GM12878 (cell line): Measurements from ENCODE around the gene TOP2A. TPM values are rescaled to one million over a fixed set of nuclear protein-coding genes. Genes with fewer than 3 reads are reported as not detected.

Source experiments
- ATAC-seq: fragments of 200-7000 bp; cut with Tn5 transposase; 3 replicates; pipeline ENCODE4 v1.9.1; 2020; ENCODE audit warnings: mild to moderate bottlenecking, moderate library complexity
- BruUV-seq: library from RNA; stranded (reverse); fragments of 400-500 nt; replicated peaks from 2 replicates; lab custom pipeline; 2021; lab: Mats Ljungman, UMichigan
- CTCF ChIA-PET: fragments of 300-600 bp; sonication (Branson Sonifier 250); formaldehyde crosslinking; extraction: SDS; loops from one replicate; lab custom pipeline; 2021; ENCODE audit warnings: inconsistent platforms; lab: Yijun Ruan, JAX
- POLR2A ChIA-PET: fragments of 350-600 bp; formaldehyde crosslinking; extraction: SDS; loops from one replicate; lab custom pipeline; 2021; ENCODE audit warnings: inconsistent platforms; lab: Charles Lee
- RAD21 ChIA-PET: fragments of 300-600 bp; sonication (Branson Sonifier 250); formaldehyde crosslinking; loops from one replicate; lab custom pipeline; 2023; ENCODE audit warnings: antibody characterized with exemption; ENCODE audit not compliant: unreplicated experiment; lab: Charles Lee
- SMC1A ChIA-PET: fragments of 300-600 bp; sonication (Branson Sonifier 250); formaldehyde crosslinking; loops from one replicate; lab custom pipeline; 2023; ENCODE audit not compliant: unreplicated experiment, uncharacterized antibody; lab: Charles Lee
- DNase-seq: peaks from one replicate; pipeline ENCODE4 v3.0.0-alpha.2; 2011; ENCODE audit warnings: low read depth, low spot score
- FAIRE-seq: peaks from 3 replicates; lab custom pipeline; 2011; peaks lifted over from hg19 to GRCh38; lab: Jason Lieb, UNC
- H2AFZ ChIP-seq: 2 replicates; pipeline ENCODE4 v1.6.0; 2011; ENCODE audit warnings: low read depth, low read length, control low read depth; ENCODE audit not compliant: control insufficient read depth
- H3K27ac ChIP-seq: 2 replicates; pipeline ENCODE4 v1.5.1; 2011; ENCODE audit warnings: control low read depth; ENCODE audit not compliant: control insufficient read depth, insufficient read depth
- H3K27me3 ChIP-seq, 2 experiments: replicated peaks in 1 of 2; 2 replicates each; pipeline versions ENCODE4 v1.6.0 to v1.6.1; 2011; ENCODE audit warnings: low read length in 1 of 2; ENCODE audit not compliant: control insufficient read depth in 2 of 2, insufficient read depth in 2 of 2
- H3K36me3 ChIP-seq, 2 experiments: 2 replicates each; pipeline ENCODE4 v1.5.1; 2011; ENCODE audit warnings: low read length in 1 of 2; ENCODE audit not compliant: control insufficient read depth in 2 of 2, insufficient read depth in 2 of 2
- H3K4me1 ChIP-seq: 2 replicates; pipeline ENCODE4 v1.6.1; 2011; ENCODE audit warnings: mild to moderate bottlenecking, low read length, moderate library complexity, mixed read lengths; ENCODE audit not compliant: control insufficient read depth, insufficient read depth
- H3K4me2 ChIP-seq: 2 replicates; pipeline ENCODE4 v1.6.0; 2011; ENCODE audit warnings: control low read depth; ENCODE audit not compliant: control insufficient read depth, insufficient read depth
- H3K4me3 ChIP-seq: fragments of 200-600 bp; sonication (generic); 2 replicates; pipeline ENCODE4 v1.5.1; 2016
- H3K79me2 ChIP-seq: 2 replicates; pipeline ENCODE4 v1.6.0; 2011; ENCODE audit warnings: low read length; ENCODE audit not compliant: control insufficient read depth, insufficient read depth
- H3K9ac ChIP-seq: 2 replicates; pipeline ENCODE4 v1.8.0; 2011; ENCODE audit warnings: low read length, control low read depth, mixed read lengths; ENCODE audit not compliant: control insufficient read depth, insufficient read depth
- H3K9me3 ChIP-seq: replicated peaks from 3 replicates; pipeline ENCODE4 v1.5.1; 2011; ENCODE audit warnings: mild to moderate bottlenecking, low read length; ENCODE audit not compliant: control insufficient read depth, insufficient read depth
- H4K20me1 ChIP-seq: 2 replicates; pipeline ENCODE4 v1.6.0; 2011; ENCODE audit not compliant: control insufficient read depth, insufficient read depth
- JUNB ChIP-seq: IDR thresholded peaks from 2 replicates; pipeline ENCODE4 v1.6.1; 2016; ENCODE audit warnings: antibody characterized with exemption, mild to moderate bottlenecking
- MEF2B ChIP-seq: fragments of 450-650 bp; IDR thresholded peaks from 2 replicates; pipeline ENCODE4 v1.6.1; 2018; ENCODE audit warnings: mild to moderate bottlenecking, moderate library complexity; ENCODE audit not compliant: partially characterized antibody, poor library complexity, severe bottlenecking
- NRF1 ChIP-seq: conservative IDR thresholded peaks from 2 replicates; pipeline ENCODE4 v1.6.1; 2011; ENCODE audit warnings: mild to moderate bottlenecking, low read depth, low read length, improper control_type of control experiment
- SIN3A ChIP-seq: IDR thresholded peaks from 2 replicates; pipeline ENCODE4 v1.6.1; 2012; ENCODE audit warnings: low read depth, low read length, improper control_type of control experiment
- SUPT20H ChIP-seq: IDR thresholded peaks from 2 replicates; pipeline ENCODE4 v1.6.1; 2011; ENCODE audit warnings: low read depth, mild to moderate bottlenecking, low read length, moderate library complexity, borderline replicate concordance; ENCODE audit not compliant: control insufficient read depth
- SUZ12 ChIP-seq: fragments of 200-600 bp; sonication (generic); IDR thresholded peaks from one replicate; pipeline ENCODE4 v1.6.1; 2018; ENCODE audit warnings: antibody characterized with exemption, mild to moderate bottlenecking; ENCODE audit not compliant: unreplicated experiment
- ZNF217 ChIP-seq: fragments of 450-650 bp; IDR thresholded peaks from 2 replicates; pipeline ENCODE4 v1.6.1; 2017; ENCODE audit warnings: antibody characterized with exemption, mild to moderate bottlenecking
- WGBS: methylation state at CpG from one replicate; pipeline ENCODE4 v1.1.6; 2016; ENCODE audit warnings: low lambda C conversion rate; ENCODE audit not compliant: insufficient replicate concordance, insufficient coverage; ENCODE audit errors: missing lambda C conversion rate; 5-methylcytosine and 5-hydroxymethylcytosine counted together
- in situ Hi-C: fragments of 300-500 bp; cut with MboI; formaldehyde crosslinking; loops from 9 replicates; pipeline ENCODE4 v1.14.3; 2018; ENCODE audit warnings: mixed read lengths
- intact Hi-C: fragments of 100-400 bp; cut with micrococcal nuclease; formaldehyde crosslinking; loops from one replicate; pipeline ENCODE4 v1.14.2; 2022; ENCODE audit not compliant: unreplicated experiment
- polyA plus RNA-seq, 11 experiments: library from polyadenylated mRNA; depleted of rRNA in 4 of 11; unstranded in 6 of 11; stranded (reverse) in 5 of 11; fragments of >200 nt; fragmentation: Nextera tagmentation in 4 of 11; fragmentation: Illumina TruSeq in 1 of 11; extraction: Ambion mirVana in 4 of 11; extraction: Trizol in 1 of 11; gene quantifications; 1 replicate in 1 of 11; 2 replicates in 10 of 11; pipeline versions ENCODE4 v1.2.1 to v1.2.3, GENCODE V29; 2011 to 2016; ENCODE audit warnings: inconsistent platforms in 2 of 11, missing spikeins in 2 of 11, low read depth in 1 of 11
- total RNA-seq, 4 experiments: library from RNA; depleted of rRNA in 3 of 4; stranded (reverse); fragments of >200 nt in 3 of 4; fragmentation: Illumina TruSeq in 1 of 4; extraction: Trizol in 1 of 4; gene quantifications; 2 replicates each; pipeline versions ENCODE4 v1.2.1 to v1.2.3, GENCODE V29; 2013 to 2021

TOP2A gene
- total and polyA plus RNA-seq, 10 of the 15 experiments (the other 5 are each of a cell fraction or from before 2014, with no cell fraction given), result 117 to 275 (median 232) TPM

GRCh38 chr17:40431231-40431602, 13.5 kb upstream of the TOP2A start:
- intact Hi-C loops, result no loop called here
- H4K20me1 ChIP-seq, result no peaks in the 10 kb centered on the region
- POLR2A ChIA-PET, result interaction anchor here (1.3 kb wide), 1 partner anchor 13 kb away, joined by 4 read pairs; the partner anchor contains the start of gene TOP2A
- no peak overlapping the region for H3K4me3 ChIP-seq
- H3K27ac ChIP-seq, result no peak overlapping the region
- CTCF ChIA-PET, result interaction anchor here (0.5 to 1.4 kb wide), 4 partner anchors 15 to 171 kb away, joined by 3 to 4 read pairs (median 3); no protein-coding TSS in a partner anchor
- BruUV-seq, result no TSS peak
- ATAC-seq (no peak), DNase-seq (no peak), FAIRE-seq (no peak)
- 31% methylated on average over 3 of the region's 3 CpGs for WGBS
- SMC1A ChIA-PET, result interaction anchor here (0.6 to 1.6 kb wide), 4 partner anchors 9 to 338 kb away, joined by 3 to 5 read pairs (median 4); partner anchors contain the start of gene TOP2A
- 0 out of 4 replicates have a peak, but pooled peaks cover 0 to 3% of the 10 kb centered on the region in 2 experiments for H3K27me3 ChIP-seq
- H3K9me3 ChIP-seq, result no peaks in the 10 kb centered on the region; the same call in 2 of the 3 replicates
- in situ Hi-C loops, result loop anchor here (25.0 kb wide), 1 partner anchor 106 kb away; no protein-coding TSS in a partner anchor
- RAD21 ChIA-PET, result no interaction called here
- H3K4me1 ChIP-seq, result no peaks in the 10 kb centered on the region
- H3K4me2 ChIP-seq, result no peak overlapping the region
- TF ChIP-seq SUPT20H, result no peak
- TF ChIP-seq SIN3A, result no peak
- TF ChIP-seq JUNB, result no peak
- TF ChIP-seq SUZ12, result no peak
- no peak for TF ChIP-seq MEF2B
- no peak for TF ChIP-seq NRF1
- no peak for TF ChIP-seq ZNF217
- TF ChIP-seq, all 136 proteins: peak for 0
- no peaks in the 10 kb centered on the region for H3K79me2 ChIP-seq
- no peak overlapping the region for H2AFZ ChIP-seq
- H3K36me3 ChIP-seq, result no peaks in the 10 kb centered on the region
- no peak overlapping the region for H3K9ac ChIP-seq
